Osteocyte (in vitro differentiated cells): ENCODE measurements around the gene DEPP1. TPM values are rescaled to one million over a fixed set of nuclear protein-coding genes. Genes with fewer than 3 reads are reported as not detected.

Experiments
- DNase-seq: peaks from one replicate; pipeline ENCODE4 v3.0.0; 2021; ENCODE audit warnings: mixed read lengths; ENCODE audit not compliant: unreplicated experiment; ENCODE audit errors: extremely low spot score
- H3K27ac Mint-ChIP-seq: one replicate; pipeline ENCODE4 v1.8.0; 2021; ENCODE audit warnings: mild to moderate bottlenecking, mixed read lengths; ENCODE audit not compliant: unreplicated experiment
- H3K27me3 Mint-ChIP-seq: one replicate; pipeline ENCODE4 v1.8.0; 2021; ENCODE audit warnings: mixed read lengths; ENCODE audit not compliant: unreplicated experiment
- H3K36me3 Mint-ChIP-seq: one replicate; pipeline ENCODE4 v1.8.0; 2021; ENCODE audit warnings: mixed read lengths; ENCODE audit not compliant: unreplicated experiment
- H3K4me1 Mint-ChIP-seq: one replicate; pipeline ENCODE4 v1.8.0; 2021; ENCODE audit warnings: mixed read lengths; ENCODE audit not compliant: unreplicated experiment
- H3K4me3 Mint-ChIP-seq: one replicate; pipeline ENCODE4 v1.8.0; 2021; ENCODE audit warnings: mild to moderate bottlenecking, moderate library complexity, mixed read lengths; ENCODE audit not compliant: unreplicated experiment
- H3K9me3 Mint-ChIP-seq: one replicate; pipeline ENCODE4 v1.8.0; 2021; ENCODE audit warnings: mixed read lengths; ENCODE audit not compliant: unreplicated experiment
- CTCF ChIP-seq: fragments of 200-600 bp; sonication (generic); IDR thresholded peaks from 2 replicates; pipeline ENCODE4 v1.5.0; 2021; ENCODE audit warnings: antibody characterized with exemption, mild to moderate bottlenecking, moderate library complexity
- total RNA-seq: library from RNA; stranded (reverse); gene quantifications from 2 replicates; pipeline ENCODE4 v1.2.1, GENCODE V29; 2021

The DEPP1 gene
- total RNA-seq, 1 donor from 2014 or later, result 10.3 TPM

GRCh38 chr10:45000752-45001380 lies 22.3 kb upstream of the DEPP1 start, which contains the start of gene ZNF22:
Gene ZNF22, plus strand, starts transcription at chr10:45000923. Its CDS starts 2,446 bp downstream, at chr10:45003369.
- peak within 1 kb of the TSS; percentile 91 for H3K27ac Mint-ChIP-seq
- peaks cover 33% of the 10 kb centered on the region for H3K36me3 Mint-ChIP-seq
- peak; percentile 29 for TF ChIP-seq CTCF
- peak within 1 kb of the TSS; percentile 83 for H3K4me3 Mint-ChIP-seq
- DNase-seq, result no peak
- peaks cover 30% of the 10 kb centered on the region for H3K4me1 Mint-ChIP-seq
- peaks cover 13% of the 10 kb centered on the region for H3K9me3 Mint-ChIP-seq
- no peaks in the 10 kb centered on the region for H3K27me3 Mint-ChIP-seq

GRCh38 chr10:45000138-45000751 lies 21.6 kb upstream of the DEPP1 start:
- Mint-ChIP-seq H3K27me3 (no peaks in the 10 kb centered on the region), H3K4me3 (peak overlapping the region; percentile 77), H3K27ac (peak overlapping the region; percentile 91), H3K9me3 (peaks cover 13% of the 10 kb centered on the region), H3K36me3 (peaks cover 29% of the 10 kb centered on the region), H3K4me1 (peaks cover 33% of the 10 kb centered on the region)
- TF ChIP-seq CTCF, result no peak
- DNase-seq, result no peak

- Mint-ChIP-seq H3K27me3 (no peaks in the 10 kb centered on the region), H3K4me1 (peaks cover 47% of the 10 kb centered on the region), H3K9me3 (peaks cover 5% of the 10 kb centered on the region), H3K36me3 (peaks cover 8% of the 10 kb centered on the region), H3K27ac (no peak overlapping the region), H3K4me3 (no peak overlapping the region)
- TF ChIP-seq CTCF, result no peak
- no peak for DNase-seq
Measured at GRCh38 chr10:44998146-44998631, 19.6 kb upstream of the DEPP1 start.

- peaks cover 42% of the 10 kb centered on the region for H3K4me1 Mint-ChIP-seq
- H3K36me3 Mint-ChIP-seq, result peaks cover 3% of the 10 kb centered on the region
- peak overlapping the region; percentile 71 for H3K27ac Mint-ChIP-seq
- DNase-seq, result no peak
- no peak for TF ChIP-seq CTCF
- H3K9me3 Mint-ChIP-seq, result no peaks in the 10 kb centered on the region
- no peak overlapping the region for H3K4me3 Mint-ChIP-seq
- no peaks in the 10 kb centered on the region for H3K27me3 Mint-ChIP-seq
Measured at GRCh38 chr10:44997105-44997748, 18.6 kb upstream of the DEPP1 start.
